ENCODE results near the gene EPHA6.

EPHA6 gene

GRCh38 chr3:97070302-97070701 lies 255.9 kb downstream of the EPHA6 start:
- Histone ChIP-seq H3K4me3 (ENCODE audit: insufficient read depth, low read depth, low read length, poor library complexity, severe bottlenecking) (no peak overlapping the region), H3K27ac (ENCODE audit: insufficient read depth, low read length, poor library complexity, severe bottlenecking) (no peak overlapping the region)
- DNase-seq, result no peak

GRCh38 chr3:97074546-97074945 lies 260.2 kb downstream of the EPHA6 start:
- Histone ChIP-seq H3K36me3 (ENCODE audit: control insufficient read depth, insufficient read depth, low read length) (no peaks in the 10 kb centered on the region), H3K27me3 (replicated peaks; ENCODE audit: control insufficient read depth, insufficient read depth, low read length, poor library complexity, severe bottlenecking) (no peaks in the 10 kb centered on the region), H3K4me1 (ENCODE audit: control insufficient read depth, insufficient read depth, low read length, poor library complexity, severe bottlenecking) (no peaks in the 10 kb centered on the region), H3K27ac (ENCODE audit: insufficient read depth, low read length, poor library complexity, severe bottlenecking) (no peak overlapping the region), H3K4me3 (ENCODE audit: insufficient read depth, low read depth, low read length, poor library complexity, severe bottlenecking) (no peak overlapping the region), H3K9me3 (ENCODE audit: control insufficient read depth, low read length) (no peaks in the 10 kb centered on the region)
- no peak for DNase-seq

More at GRCh38 chr3:97070302-97070701, 255.9 kb downstream of the EPHA6 start:
- H3K9me3 ChIP-seq (ENCODE audit: control insufficient read depth, low read length), result no peaks in the 10 kb centered on the region
- H3K27me3 ChIP-seq (replicated peaks; ENCODE audit: control insufficient read depth, insufficient read depth, low read length, poor library complexity, severe bottlenecking), result no peaks in the 10 kb centered on the region
- H3K4me1 ChIP-seq (ENCODE audit: control insufficient read depth, insufficient read depth, low read length, poor library complexity, severe bottlenecking), result no peaks in the 10 kb centered on the region
- H3K36me3 ChIP-seq (ENCODE audit: control insufficient read depth, insufficient read depth, low read length), result no peaks in the 10 kb centered on the region

GRCh38 chr3:97076673-97077072 lies 262.3 kb downstream of the EPHA6 start:
- H3K4me3 ChIP-seq (ENCODE audit: insufficient read depth, low read depth, low read length, poor library complexity, severe bottlenecking), result no peak overlapping the region
- H3K36me3 ChIP-seq (ENCODE audit: control insufficient read depth, insufficient read depth, low read length), result no peaks in the 10 kb centered on the region
- no peaks in the 10 kb centered on the region for H3K4me1 ChIP-seq (ENCODE audit: control insufficient read depth, insufficient read depth, low read length, poor library complexity, severe bottlenecking)
- no peaks in the 10 kb centered on the region for H3K27me3 ChIP-seq (replicated peaks; ENCODE audit: control insufficient read depth, insufficient read depth, low read length, poor library complexity, severe bottlenecking)
- no peaks in the 10 kb centered on the region for H3K9me3 ChIP-seq (ENCODE audit: control insufficient read depth, low read length)
- DNase-seq, result no peak
- no peak overlapping the region for H3K27ac ChIP-seq (ENCODE audit: insufficient read depth, low read length, poor library complexity, severe bottlenecking)

- Histone ChIP-seq H3K4me1 (ENCODE audit: control insufficient read depth, insufficient read depth, low read length, poor library complexity, severe bottlenecking) (no peaks in the 10 kb centered on the region), H3K36me3 (ENCODE audit: control insufficient read depth, insufficient read depth, low read length) (no peaks in the 10 kb centered on the region), H3K27ac (ENCODE audit: insufficient read depth, low read length, poor library complexity, severe bottlenecking) (no peak overlapping the region), H3K27me3 (replicated peaks; ENCODE audit: control insufficient read depth, insufficient read depth, low read length, poor library complexity, severe bottlenecking) (no peaks in the 10 kb centered on the region), H3K4me3 (ENCODE audit: insufficient read depth, low read depth, low read length, poor library complexity, severe bottlenecking) (no peak overlapping the region), H3K9me3 (ENCODE audit: control insufficient read depth, low read length) (no peaks in the 10 kb centered on the region)
- DNase-seq, result no peak
Observed at GRCh38 chr3:97089621-97090020, 275.2 kb downstream of the EPHA6 start.

- Histone ChIP-seq H3K4me3 (ENCODE audit: insufficient read depth, low read depth, low read length, poor library complexity, severe bottlenecking) (no peak overlapping the region), H3K36me3 (ENCODE audit: control insufficient read depth, insufficient read depth, low read length) (no peaks in the 10 kb centered on the region), H3K4me1 (ENCODE audit: control insufficient read depth, insufficient read depth, low read length, poor library complexity, severe bottlenecking) (no peaks in the 10 kb centered on the region), H3K27ac (ENCODE audit: insufficient read depth, low read length, poor library complexity, severe bottlenecking) (no peak overlapping the region), H3K27me3 (replicated peaks; ENCODE audit: control insufficient read depth, insufficient read depth, low read length, poor library complexity, severe bottlenecking) (no peaks in the 10 kb centered on the region), H3K9me3 (ENCODE audit: control insufficient read depth, low read length) (no peaks in the 10 kb centered on the region)
- no peak for DNase-seq
Observed at GRCh38 chr3:97102641-97103040, 288.2 kb downstream of the EPHA6 start.

GRCh38 chr3:97105989-97106651 lies 291.7 kb downstream of the EPHA6 start:
- H3K36me3 ChIP-seq (ENCODE audit: control insufficient read depth, insufficient read depth, low read length), result no peaks in the 10 kb centered on the region
- no peaks in the 10 kb centered on the region for H3K27me3 ChIP-seq (replicated peaks; ENCODE audit: control insufficient read depth, insufficient read depth, low read length, poor library complexity, severe bottlenecking)
- no peak overlapping the region for H3K4me3 ChIP-seq (ENCODE audit: insufficient read depth, low read depth, low read length, poor library complexity, severe bottlenecking)
- H3K9me3 ChIP-seq (ENCODE audit: control insufficient read depth, low read length), result no peaks in the 10 kb centered on the region
- no peaks in the 10 kb centered on the region for H3K4me1 ChIP-seq (ENCODE audit: control insufficient read depth, insufficient read depth, low read length, poor library complexity, severe bottlenecking)
- no peak overlapping the region for H3K27ac ChIP-seq (ENCODE audit: insufficient read depth, low read length, poor library complexity, severe bottlenecking)
- no peak for DNase-seq

GRCh38 chr3:97106652-97106989 lies 292.2 kb downstream of the EPHA6 start:
- Histone ChIP-seq H3K27me3 (replicated peaks; ENCODE audit: control insufficient read depth, insufficient read depth, low read length, poor library complexity, severe bottlenecking) (no peaks in the 10 kb centered on the region), H3K27ac (ENCODE audit: insufficient read depth, low read length, poor library complexity, severe bottlenecking) (no peak overlapping the region), H3K36me3 (ENCODE audit: control insufficient read depth, insufficient read depth, low read length) (no peaks in the 10 kb centered on the region), H3K4me3 (ENCODE audit: insufficient read depth, low read depth, low read length, poor library complexity, severe bottlenecking) (no peak overlapping the region), H3K4me1 (ENCODE audit: control insufficient read depth, insufficient read depth, low read length, poor library complexity, severe bottlenecking) (no peaks in the 10 kb centered on the region), H3K9me3 (ENCODE audit: control insufficient read depth, low read length) (no peaks in the 10 kb centered on the region)
- no peak for DNase-seq

- Histone ChIP-seq H3K4me1 (ENCODE audit: control insufficient read depth, insufficient read depth, low read length, poor library complexity, severe bottlenecking) (no peaks in the 10 kb centered on the region), H3K27me3 (replicated peaks; ENCODE audit: control insufficient read depth, insufficient read depth, low read length, poor library complexity, severe bottlenecking) (no peaks in the 10 kb centered on the region), H3K36me3 (ENCODE audit: control insufficient read depth, insufficient read depth, low read length) (no peaks in the 10 kb centered on the region), H3K4me3 (ENCODE audit: insufficient read depth, low read depth, low read length, poor library complexity, severe bottlenecking) (no peak overlapping the region), H3K9me3 (ENCODE audit: control insufficient read depth, low read length) (no peaks in the 10 kb centered on the region), H3K27ac (ENCODE audit: insufficient read depth, low read length, poor library complexity, severe bottlenecking) (no peak overlapping the region)
- no peak for DNase-seq
Observed at GRCh38 chr3:97108136-97108535, 293.7 kb downstream of the EPHA6 start.

GRCh38 chr3:97111244-97111643 lies 296.9 kb downstream of the EPHA6 start:
- no peak for DNase-seq
- Histone ChIP-seq H3K4me1 (ENCODE audit: control insufficient read depth, insufficient read depth, low read length, poor library complexity, severe bottlenecking) (no peaks in the 10 kb centered on the region), H3K36me3 (ENCODE audit: control insufficient read depth, insufficient read depth, low read length) (no peaks in the 10 kb centered on the region), H3K4me3 (ENCODE audit: insufficient read depth, low read depth, low read length, poor library complexity, severe bottlenecking) (no peak overlapping the region), H3K27ac (ENCODE audit: insufficient read depth, low read length, poor library complexity, severe bottlenecking) (no peak overlapping the region), H3K9me3 (ENCODE audit: control insufficient read depth, low read length) (no peaks in the 10 kb centered on the region), H3K27me3 (replicated peaks; ENCODE audit: control insufficient read depth, insufficient read depth, low read length, poor library complexity, severe bottlenecking) (no peaks in the 10 kb centered on the region)

GRCh38 chr3:97121386-97121785 lies 307.0 kb downstream of the EPHA6 start:
- H3K4me1 ChIP-seq (ENCODE audit: control insufficient read depth, insufficient read depth, low read length, poor library complexity, severe bottlenecking), result no peaks in the 10 kb centered on the region
- no peaks in the 10 kb centered on the region for H3K27me3 ChIP-seq (replicated peaks; ENCODE audit: control insufficient read depth, insufficient read depth, low read length, poor library complexity, severe bottlenecking)
- H3K27ac ChIP-seq (ENCODE audit: insufficient read depth, low read length, poor library complexity, severe bottlenecking), result no peak overlapping the region
- no peak overlapping the region for H3K4me3 ChIP-seq (ENCODE audit: insufficient read depth, low read depth, low read length, poor library complexity, severe bottlenecking)
- H3K9me3 ChIP-seq (ENCODE audit: control insufficient read depth, low read length), result no peaks in the 10 kb centered on the region
- H3K36me3 ChIP-seq (ENCODE audit: control insufficient read depth, insufficient read depth, low read length), result no peaks in the 10 kb centered on the region
- no peak for DNase-seq

Data from effector memory CD4-positive, alpha-beta T cell (primary cell).